PC-3 (cell line): ENCODE results near the gene PSMA7. TPM values are rescaled to one million over a fixed set of nuclear protein-coding genes. Genes with fewer than 3 reads are reported as not detected.

ENCODE experiments used
- ATAC-seq: fragments of 200-7000 bp; cut with Tn5 transposase; 2 replicates; pipeline ENCODE4 v1.9.1; 2020; ENCODE audit warnings: mild to moderate bottlenecking, moderate library complexity
- Bru-seq: library from RNA; stranded (reverse); fragments of 400-500 nt; gene quantifications from one replicate; lab custom pipeline; 2021; lab: Mats Ljungman, UMichigan
- BruChase-seq, 2 experiments: library from RNA; stranded (reverse); fragments of 400-500 nt; gene quantifications; one replicate each; lab custom pipeline; 2021; lab: Mats Ljungman, UMichigan
- BruUV-seq: library from RNA; stranded (reverse); fragments of 400-500 nt; replicated peaks from 2 replicates; lab custom pipeline; 2021; lab: Mats Ljungman, UMichigan
- CTCF ChIA-PET: fragments of 300-600 bp; sonication (Branson Sonifier 250); formaldehyde crosslinking; loops from one replicate; lab custom pipeline; 2022; ENCODE audit warnings: antibody characterized with exemption; lab: Charles Lee
- POLR2A ChIA-PET: fragments of 300-600 bp; sonication (Branson Sonifier 250); formaldehyde crosslinking; loops from one replicate; lab custom pipeline; 2022; ENCODE audit warnings: antibody characterized with exemption; ENCODE audit not compliant: unreplicated experiment; lab: Charles Lee
- DNase-seq: peaks from one replicate; pipeline ENCODE4 v3.0.0-alpha.2; 2015
- H2AFZ ChIP-seq: fragments of 300-600 bp; sonication (generic); 2 replicates; pipeline ENCODE4 v1.6.0; 2016; ENCODE audit warnings: antibody characterized with exemption, low read length
- H3F3A ChIP-seq: fragments of 300-600 bp; sonication (generic); one replicate; pipeline ENCODE4 v1.6.0; 2017; ENCODE audit warnings: antibody characterized with exemption, low read length, control low read depth, mild to moderate bottlenecking; ENCODE audit not compliant: unreplicated experiment
- H3K27ac ChIP-seq: fragments of 300-600 bp; sonication (generic); 2 replicates; pipeline ENCODE4 v1.5.1; 2016; ENCODE audit warnings: mild to moderate bottlenecking, low read length
- H3K27me3 ChIP-seq: fragments of 300-600 bp; sonication (generic); 2 replicates; pipeline ENCODE4 v1.6.1; 2016; ENCODE audit warnings: low read length, mixed read lengths
- H3K36me3 ChIP-seq: fragments of 300-600 bp; sonication (generic); 2 replicates; pipeline ENCODE4 v1.6.1; 2016; ENCODE audit warnings: low read depth, mixed run types, low read length, mixed read lengths
- H3K4me1 ChIP-seq: fragments of 300-600 bp; sonication (generic); 2 replicates; pipeline ENCODE4 v1.5.1; 2016; ENCODE audit warnings: low read length; ENCODE audit not compliant: insufficient read depth
- H3K4me2 ChIP-seq: fragments of 300-600 bp; sonication (generic); 2 replicates; pipeline ENCODE4 v1.6.0; 2016; ENCODE audit warnings: low read length
- H3K4me3 ChIP-seq: fragments of 300-600 bp; sonication (generic); 2 replicates; pipeline ENCODE4 v1.5.1; 2016; ENCODE audit warnings: mild to moderate bottlenecking, low read length, mixed read lengths
- H3K79me2 ChIP-seq: fragments of 300-600 bp; sonication (generic); 2 replicates; pipeline ENCODE4 v1.6.1; 2017; ENCODE audit warnings: low read length, mixed read lengths
- H3K9ac ChIP-seq: fragments of 300-600 bp; sonication (generic); 2 replicates; pipeline ENCODE4 v1.6.0; 2016; ENCODE audit warnings: mild to moderate bottlenecking, low read length
- H3K9me2 ChIP-seq: fragments of 300-600 bp; sonication (generic); replicated peaks from 2 replicates; pipeline ENCODE4 v1.6.1; 2016; ENCODE audit warnings: mixed run types, low read length, mixed read lengths
- H3K9me3 ChIP-seq: fragments of 300-600 bp; sonication (generic); 2 replicates; pipeline ENCODE4 v1.6.1; 2016; ENCODE audit warnings: low read length, mixed read lengths
- H4K20me1 ChIP-seq: fragments of 300-600 bp; sonication (generic); 2 replicates; pipeline ENCODE4 v1.6.1; 2016; ENCODE audit warnings: low read length, mixed read lengths
- EZH2 ChIP-seq: fragments of 300-600 bp; sonication (generic); IDR thresholded peaks from one replicate; pipeline ENCODE4 v1.6.1; 2017; ENCODE audit warnings: antibody characterized with exemption, mild to moderate bottlenecking, low read length; ENCODE audit not compliant: unreplicated experiment
- EZH2phosphoT487 ChIP-seq: fragments of 300-600 bp; sonication (generic); IDR thresholded peaks from 2 replicates; pipeline ENCODE4 v1.6.1; 2018; ENCODE audit warnings: mild to moderate bottlenecking, antibody characterized with exemption, low read length, borderline replicate concordance
- intact Hi-C: fragments of 100-400 bp; cut with micrococcal nuclease; formaldehyde crosslinking; loops from 2 replicates; pipeline ENCODE4 v1.9.0; 2023
- long read RNA-seq: library from polyadenylated mRNA; unstranded; transcript quantifications from one replicate; pipeline ENCODE4 v2.0.0, GENCODE V29; 2021; ENCODE audit not compliant: unreplicated experiment
- total RNA-seq: library from RNA; depleted of rRNA; stranded (reverse); fragments of >200 nt; gene quantifications from 2 replicates; pipeline ENCODE4 v1.2.3, GENCODE V29; 2014; rRNA removed
- TF ChIP-seq, protein P1 (sequence below): fragments of 300-600 bp; sonication (generic); conservative IDR thresholded peaks from 2 replicates; pipeline ENCODE4 v1.5.1; 2017; ENCODE audit warnings: antibody characterized with exemption, low read depth, mild to moderate bottlenecking, low read length

The PSMA7 gene
- total RNA-seq (751 and 808 TPM in 2 replicates), Bru-seq, nascent RNA (percentile 95 among the genes with signal in this experiment), BruChase-seq, experiment 1, labeled RNA remaining after a 6-hour chase (percentile 97 among the genes with signal in this experiment), BruChase-seq, experiment 2, labeled RNA remaining after a 2-hour chase (percentile 94 among the genes with signal in this experiment)
- long read RNA-seq, transcript PSMA7-203 (7 exons, 996 nt), result minor isoform, 385 of 1,335 reads
- long read RNA-seq, transcript PSMA7-206 (4 exons, 548 nt), result major isoform, 788 of 1,335 reads
- long read RNA-seq, partial matches to known transcripts, result 113 of 1,335 reads
- long read RNA-seq, other reads (novel, unspliced or antisense), result 45 of 1,335 reads

- Histone ChIP-seq H3K4me1 (peaks cover 24% of the 10 kb centered on the region), H3K4me3 (peak within 1 kb of the TSS; percentile 85), H3K9ac (peak within 1 kb of the TSS; percentile 91), H3K4me2 (peak within 1 kb of the TSS; percentile 92), H3K9me3 (no peaks in the 10 kb centered on the region), H2AFZ (peak within 1 kb of the TSS; percentile 30; the same call in 1 of the 2 replicates), H3K36me3 (peaks cover 29% of the 10 kb centered on the region), H3K79me2 (peaks cover 85% of the 10 kb centered on the region), H4K20me1 (peaks cover 65% of the 10 kb centered on the region), H3K9me2 (no peaks in the 10 kb centered on the region), H3K27ac (no peak within 1 kb of the TSS), H3K27me3 (no peaks in the 10 kb centered on the region), H3F3A (no peaks in the 10 kb centered on the region)
- DNase-seq, result peak; percentile 89
- intact Hi-C loops, result no loop called here
- BruUV-seq, result no TSS peak
- POLR2A ChIA-PET, result no interaction called here
- CTCF ChIA-PET, result interaction anchor here (1.2 kb wide), 1 partner anchor 132 kb away, joined by 5 read pairs; no protein-coding TSS in a partner anchor
- ATAC-seq, result peak; percentile 80
- TF ChIP-seq, protein P1, sequence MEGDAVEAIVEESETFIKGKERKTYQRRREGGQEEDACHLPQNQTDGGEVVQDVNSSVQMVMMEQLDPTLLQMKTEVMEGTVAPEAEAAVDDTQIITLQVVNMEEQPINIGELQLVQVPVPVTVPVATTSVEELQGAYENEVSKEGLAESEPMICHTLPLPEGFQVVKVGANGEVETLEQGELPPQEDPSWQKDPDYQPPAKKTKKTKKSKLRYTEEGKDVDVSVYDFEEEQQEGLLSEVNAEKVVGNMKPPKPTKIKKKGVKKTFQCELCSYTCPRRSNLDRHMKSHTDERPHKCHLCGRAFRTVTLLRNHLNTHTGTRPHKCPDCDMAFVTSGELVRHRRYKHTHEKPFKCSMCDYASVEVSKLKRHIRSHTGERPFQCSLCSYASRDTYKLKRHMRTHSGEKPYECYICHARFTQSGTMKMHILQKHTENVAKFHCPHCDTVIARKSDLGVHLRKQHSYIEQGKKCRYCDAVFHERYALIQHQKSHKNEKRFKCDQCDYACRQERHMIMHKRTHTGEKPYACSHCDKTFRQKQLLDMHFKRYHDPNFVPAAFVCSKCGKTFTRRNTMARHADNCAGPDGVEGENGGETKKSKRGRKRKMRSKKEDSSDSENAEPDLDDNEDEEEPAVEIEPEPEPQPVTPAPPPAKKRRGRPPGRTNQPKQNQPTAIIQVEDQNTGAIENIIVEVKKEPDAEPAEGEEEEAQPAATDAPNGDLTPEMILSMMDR, result no peak
- 0 out of 2 replicates have a peak, but pooled peaks have one; percentile 55 for TF ChIP-seq EZH2phosphoT487
Measured at GRCh38 chr20:62143081-62143956, at the start of gene PSMA7, which contains the start of gene SS18L1. PSMA7 (minus strand) TSS chr20:62143394; CDS start chr20:62143303, 91 bp downstream. SS18L1 (plus strand) TSS chr20:62143769; CDS start chr20:62143821, 52 bp downstream.

DNA sequence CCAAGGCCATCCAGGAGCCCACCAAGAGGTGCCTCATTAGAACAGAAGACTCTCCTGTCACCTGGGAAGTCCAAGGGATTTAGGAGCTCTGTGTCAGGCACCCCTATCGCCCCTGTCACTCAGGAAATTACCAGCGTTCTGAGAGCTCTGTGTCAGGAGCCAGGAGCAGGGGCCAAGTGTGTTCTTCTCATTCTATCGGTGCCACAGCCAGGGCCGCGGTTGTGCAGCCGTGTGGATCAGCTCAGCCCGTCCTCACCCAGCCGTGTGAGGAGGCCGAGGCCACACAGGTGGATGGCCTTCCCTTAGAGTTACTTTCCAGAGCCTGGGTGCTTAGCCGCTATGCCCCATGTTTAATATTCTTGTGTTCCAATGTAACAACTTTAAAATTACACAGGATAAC is 49.4 kb upstream of the PSMA7 start:
- H3F3A ChIP-seq, result no peaks in the 10 kb centered on the region
- no peak overlapping the region for H3K4me3 ChIP-seq
- H3K4me1 ChIP-seq, result no peaks in the 10 kb centered on the region
- no peak overlapping the region for H3K9ac ChIP-seq
- CTCF ChIA-PET, result no interaction called here
- POLR2A ChIA-PET, result no interaction called here
- peaks cover 24% of the 10 kb centered on the region; the same call in 1 of the 2 replicates for H3K36me3 ChIP-seq
- intact Hi-C loops, result no loop called here
- no peak overlapping the region for H2AFZ ChIP-seq
- no peak overlapping the region for H3K4me2 ChIP-seq
- DNase-seq, result no peak
- peaks cover 32% of the 10 kb centered on the region for H3K79me2 ChIP-seq
- no peaks in the 10 kb centered on the region for H4K20me1 ChIP-seq
- no peak for ATAC-seq
- no peaks in the 10 kb centered on the region for H3K27me3 ChIP-seq
- no peaks in the 10 kb centered on the region for H3K9me2 ChIP-seq
- no TSS peak for BruUV-seq
- H3K9me3 ChIP-seq, result no peaks in the 10 kb centered on the region
- TF ChIP-seq, protein P1, result no peak
- TF ChIP-seq EZH2phosphoT487 (no peak), EZH2 (no peak)
- no peak overlapping the region for H3K27ac ChIP-seq
